Breast epithelium (tissue), 4 donors: ENCODE measurements around the gene ATP1A1. TPM values are rescaled to one million over a fixed set of nuclear protein-coding genes. Genes with fewer than 3 reads are reported as not detected.

ENCODE experiments used
- DNase-seq, 2 donors: peaks; one replicate each; pipeline ENCODE4 v3.0.0-alpha.2; 2019; ENCODE audit warnings: low spot score in 2 of 2
- H3K27ac ChIP-seq, 2 donors: fragments of 200-600 bp; sonication (generic) in 1 of 2; one replicate each; pipeline ENCODE4 v1.5.1; 2016 to 2019; ENCODE audit warnings: mild to moderate bottlenecking in 1 of 2
- H3K27me3 ChIP-seq, 2 donors: fragments of 200-600 bp; sonication (generic) in 1 of 2; one replicate each; pipeline versions ENCODE4 v1.5.1 to v1.6.0; 2017 to 2019; ENCODE audit warnings: control low read depth in 1 of 2, mild to moderate bottlenecking in 1 of 2
- H3K36me3 ChIP-seq: fragments of 200-600 bp; one replicate; pipeline ENCODE4 v1.5.1; 2019
- H3K4me1 ChIP-seq, 2 donors: fragments of 200-600 bp; sonication (generic); one replicate each; pipeline ENCODE4 v1.5.1; 2016 to 2019; ENCODE audit warnings: control low read depth in 1 of 2
- H3K4me3 ChIP-seq, 3 donors: fragments of 200-600 bp; sonication (generic); 1 replicate in 2 of 3; 2 replicates in 1 of 3; pipeline ENCODE4 v1.5.1; 2016 to 2019; ENCODE audit warnings: mild to moderate bottlenecking in 3 of 3, moderate library complexity in 2 of 3
- H3K9me3 ChIP-seq, 2 donors: fragments of 200-600 bp; sonication (generic) in 1 of 2; one replicate each; pipeline ENCODE4 v1.5.1; 2016 to 2019; ENCODE audit warnings: control low read depth in 1 of 2
- CTCF ChIP-seq, 3 donors: fragments of 450-650 bp; IDR thresholded peaks; one replicate each; pipeline ENCODE4 v1.5.1; 2016 to 2017; ENCODE audit warnings: antibody characterized with exemption in 3 of 3, mild to moderate bottlenecking in 3 of 3, moderate library complexity in 3 of 3
- POLR2A ChIP-seq: fragments of 450-650 bp; IDR thresholded peaks from one replicate; pipeline ENCODE4 v1.6.1; 2016; ENCODE audit warnings: antibody characterized with exemption, mild to moderate bottlenecking, moderate library complexity
- POLR2AphosphoS5 ChIP-seq, 3 donors: sonication (generic); formaldehyde crosslinking; IDR thresholded peaks; one replicate each; pipeline ENCODE4 v1.6.1; 2017; ENCODE audit warnings: antibody characterized with exemption in 3 of 3
- intact Hi-C: fragments of 100-400 bp; cut with DNase I; formaldehyde crosslinking; loops from one replicate; pipeline ENCODE4 v1.15.1; 2023; ENCODE audit warnings: low total_unique reads
- total RNA-seq, 3 donors: library from RNA; depleted of rRNA; stranded (reverse); fragments of >200 nt; gene quantifications; one replicate each; pipeline ENCODE4 v1.1.0, GENCODE V29; 2016

Gene ATP1A1
- total RNA-seq, 3 donors from 2014 or later: 235 to 423 (median 331) TPM

- H3K4me1 ChIP-seq: no peaks in the 10 kb centered on the region
Observed at GRCh38 chr1:116334868-116335635, 38.0 kb upstream of the ATP1A1 start.

GRCh38 chr1:116335850-116336624 is 37.0 kb upstream of the ATP1A1 start:
- no peaks in the 10 kb centered on the region for H3K36me3 ChIP-seq
- no peaks in the 10 kb centered on the region for H3K27me3 ChIP-seq
- H3K27ac ChIP-seq: no peak overlapping the region
- TF ChIP-seq POLR2AphosphoS5 (IDR thresholded peaks at IDR 0.05): no peak
- TF ChIP-seq CTCF (IDR thresholded peaks at IDR 0.05): no peak
- TF ChIP-seq POLR2A: no peak
- intact Hi-C loops: no loop called here
- H3K9me3 ChIP-seq: no peaks in the 10 kb centered on the region
- DNase-seq: no peak
- H3K4me1 ChIP-seq: no peaks in the 10 kb centered on the region
- H3K4me3 ChIP-seq: no peak overlapping the region

More at GRCh38 chr1:116334868-116335635, 38.0 kb upstream of the ATP1A1 start:
- Histone ChIP-seq H3K27me3 (no peaks in the 10 kb centered on the region), H3K4me3 (no peak overlapping the region), H3K27ac (no peak overlapping the region), H3K9me3 (no peaks in the 10 kb centered on the region), H3K36me3 (no peaks in the 10 kb centered on the region)
- TF ChIP-seq POLR2AphosphoS5 (IDR thresholded peaks at IDR 0.05): no peak
- no peak for TF ChIP-seq POLR2A
- TF ChIP-seq CTCF (IDR thresholded peaks at IDR 0.05): no peak
- intact Hi-C loops: no loop called here
- DNase-seq: no peak

GRCh38 chr1:116337398-116337797 is 35.6 kb upstream of the ATP1A1 start:
- TF ChIP-seq POLR2AphosphoS5 (IDR thresholded peaks at IDR 0.05) (no peak), POLR2A (no peak), CTCF (IDR thresholded peaks at IDR 0.05) (no peak)
- Histone ChIP-seq H3K27ac (no peak overlapping the region), H3K9me3 (no peaks in the 10 kb centered on the region), H3K4me1 (no peaks in the 10 kb centered on the region), H3K36me3 (no peaks in the 10 kb centered on the region), H3K27me3 (no peaks in the 10 kb centered on the region), H3K4me3 (no peak overlapping the region)
- intact Hi-C loops: no loop called here
- DNase-seq: no peak

GRCh38 chr1:116338400-116338799 is 34.6 kb upstream of the ATP1A1 start:
- H3K27me3 ChIP-seq: no peaks in the 10 kb centered on the region
- no peaks in the 10 kb centered on the region for H3K9me3 ChIP-seq
- no peaks in the 10 kb centered on the region for H3K4me1 ChIP-seq
- intact Hi-C loops: no loop called here
- H3K4me3 ChIP-seq: no peak overlapping the region
- no peak overlapping the region for H3K27ac ChIP-seq
- H3K36me3 ChIP-seq: no peaks in the 10 kb centered on the region
- DNase-seq: no peak
- TF ChIP-seq CTCF (IDR thresholded peaks at IDR 0.05) (no peak), POLR2A (no peak), POLR2AphosphoS5 (IDR thresholded peaks at IDR 0.05) (no peak)
